Measurements from ENCODE around the gene MRGPRD.

The MRGPRD gene

GRCh38 chr11:68980776-68981065 lies at the start of gene MRGPRD:
Gene MRGPRD (minus strand): TSS chr11:68980986. CDS start chr11:68980986, 0 bp downstream.
- Histone ChIP-seq H3K9ac (ENCODE audit: low read length) (no peak within 1 kb of the TSS), H3K36me3 (ENCODE audit: control insufficient read depth, insufficient read depth, low read length) (no peaks in the 10 kb centered on the region), H3K4me1 (ENCODE audit: control insufficient read depth, insufficient read depth, low read length) (no peaks in the 10 kb centered on the region)

GRCh38 chr11:69030301-69030700 lies 49.5 kb upstream of the MRGPRD start:
- H3K9me3 ChIP-seq (ENCODE audit: control insufficient read depth, low read length) = no peaks in the 10 kb centered on the region
- no peak overlapping the region for H3K4me3 ChIP-seq (ENCODE audit: low read length)
- no peaks in the 10 kb centered on the region for H3K4me1 ChIP-seq (ENCODE audit: control insufficient read depth, insufficient read depth, low read length)
- H3K36me3 ChIP-seq (ENCODE audit: control insufficient read depth, insufficient read depth, low read length) = no peaks in the 10 kb centered on the region
- no peaks in the 10 kb centered on the region for H3K27me3 ChIP-seq (ENCODE audit: control insufficient read depth, insufficient read depth, low read length)
- H3K9ac ChIP-seq (ENCODE audit: low read length) = no peak overlapping the region

More at GRCh38 chr11:68980776-68981065, at the start of gene MRGPRD:
- Histone ChIP-seq H3K9me3 (ENCODE audit: control insufficient read depth, low read length) (no peaks in the 10 kb centered on the region), H3K4me3 (ENCODE audit: low read length) (no peak within 1 kb of the TSS), H3K27me3 (ENCODE audit: control insufficient read depth, insufficient read depth, low read length) (peaks cover 7% of the 10 kb centered on the region)

GRCh38 chr11:69027704-69028372 lies 47.1 kb upstream of the MRGPRD start:
- H3K36me3 ChIP-seq (ENCODE audit: control insufficient read depth, insufficient read depth, low read length) = no peaks in the 10 kb centered on the region
- H3K27me3 ChIP-seq (ENCODE audit: control insufficient read depth, insufficient read depth, low read length) = no peaks in the 10 kb centered on the region
- no peak overlapping the region for H3K4me3 ChIP-seq (ENCODE audit: low read length)
- no peaks in the 10 kb centered on the region for H3K9me3 ChIP-seq (ENCODE audit: control insufficient read depth, low read length)
- H3K9ac ChIP-seq (ENCODE audit: low read length) = no peak overlapping the region
- no peaks in the 10 kb centered on the region for H3K4me1 ChIP-seq (ENCODE audit: control insufficient read depth, insufficient read depth, low read length)

- H3K27me3 ChIP-seq (ENCODE audit: control insufficient read depth, insufficient read depth, low read length) = no peaks in the 10 kb centered on the region
- no peaks in the 10 kb centered on the region for H3K36me3 ChIP-seq (ENCODE audit: control insufficient read depth, insufficient read depth, low read length)
- H3K4me3 ChIP-seq (ENCODE audit: low read length) = no peak overlapping the region
- H3K9ac ChIP-seq (ENCODE audit: low read length) = no peak overlapping the region
- no peaks in the 10 kb centered on the region for H3K4me1 ChIP-seq (ENCODE audit: control insufficient read depth, insufficient read depth, low read length)
- no peaks in the 10 kb centered on the region for H3K9me3 ChIP-seq (ENCODE audit: control insufficient read depth, low read length)
Observed at GRCh38 chr11:69024509-69024908, 43.7 kb upstream of the MRGPRD start.

- Histone ChIP-seq H3K4me3 (ENCODE audit: low read length) (no peak overlapping the region), H3K36me3 (ENCODE audit: control insufficient read depth, insufficient read depth, low read length) (no peaks in the 10 kb centered on the region), H3K4me1 (ENCODE audit: control insufficient read depth, insufficient read depth, low read length) (no peaks in the 10 kb centered on the region), H3K9ac (ENCODE audit: low read length) (no peak overlapping the region), H3K27me3 (ENCODE audit: control insufficient read depth, insufficient read depth, low read length) (no peaks in the 10 kb centered on the region), H3K9me3 (ENCODE audit: control insufficient read depth, low read length) (no peaks in the 10 kb centered on the region)
Observed at GRCh38 chr11:69022260-69022659, 41.5 kb upstream of the MRGPRD start.

- Histone ChIP-seq H3K9ac (ENCODE audit: low read length) (no peak overlapping the region), H3K36me3 (ENCODE audit: control insufficient read depth, insufficient read depth, low read length) (no peaks in the 10 kb centered on the region), H3K9me3 (ENCODE audit: control insufficient read depth, low read length) (no peaks in the 10 kb centered on the region), H3K4me1 (ENCODE audit: control insufficient read depth, insufficient read depth, low read length) (no peaks in the 10 kb centered on the region), H3K27me3 (ENCODE audit: control insufficient read depth, insufficient read depth, low read length) (peaks cover 7% of the 10 kb centered on the region), H3K4me3 (ENCODE audit: low read length) (no peak overlapping the region)
Observed at GRCh38 chr11:69018924-69019323, 38.1 kb upstream of the MRGPRD start.

- no peaks in the 10 kb centered on the region for H3K36me3 ChIP-seq (ENCODE audit: control insufficient read depth, insufficient read depth, low read length)
- H3K4me3 ChIP-seq (ENCODE audit: low read length) = no peak overlapping the region
- H3K9ac ChIP-seq (ENCODE audit: low read length) = no peak overlapping the region
- H3K27me3 ChIP-seq (ENCODE audit: control insufficient read depth, insufficient read depth, low read length) = peaks cover 17% of the 10 kb centered on the region
- H3K4me1 ChIP-seq (ENCODE audit: control insufficient read depth, insufficient read depth, low read length) = peaks cover 7% of the 10 kb centered on the region
- H3K9me3 ChIP-seq (ENCODE audit: control insufficient read depth, low read length) = no peaks in the 10 kb centered on the region
Observed at GRCh38 chr11:69017951-69018350, 37.2 kb upstream of the MRGPRD start.

- Histone ChIP-seq H3K4me1 (ENCODE audit: control insufficient read depth, insufficient read depth, low read length) (peaks cover 22% of the 10 kb centered on the region), H3K9me3 (ENCODE audit: control insufficient read depth, low read length) (no peaks in the 10 kb centered on the region), H3K9ac (ENCODE audit: low read length) (peak overlapping the region; percentile 36), H3K36me3 (ENCODE audit: control insufficient read depth, insufficient read depth, low read length) (no peaks in the 10 kb centered on the region), H3K4me3 (ENCODE audit: low read length) (no peak overlapping the region), H3K27me3 (ENCODE audit: control insufficient read depth, insufficient read depth, low read length) (peaks cover 28% of the 10 kb centered on the region)
Observed at GRCh38 chr11:69014898-69015549, 34.2 kb upstream of the MRGPRD start.

GRCh38 chr11:69014084-69014851 lies 33.5 kb upstream of the MRGPRD start:
- Histone ChIP-seq H3K27me3 (ENCODE audit: control insufficient read depth, insufficient read depth, low read length) (peaks cover 28% of the 10 kb centered on the region), H3K4me1 (ENCODE audit: control insufficient read depth, insufficient read depth, low read length) (peaks cover 30% of the 10 kb centered on the region), H3K36me3 (ENCODE audit: control insufficient read depth, insufficient read depth, low read length) (no peaks in the 10 kb centered on the region), H3K9me3 (ENCODE audit: control insufficient read depth, low read length) (no peaks in the 10 kb centered on the region), H3K9ac (ENCODE audit: low read length) (peak overlapping the region; percentile 36), H3K4me3 (ENCODE audit: low read length) (no peak overlapping the region)

- H3K27me3 ChIP-seq (ENCODE audit: control insufficient read depth, insufficient read depth, low read length) = peaks cover 28% of the 10 kb centered on the region
- peak within 1 kb of the TSS; percentile 65 for H3K9ac ChIP-seq (ENCODE audit: low read length)
- no peaks in the 10 kb centered on the region for H3K9me3 ChIP-seq (ENCODE audit: control insufficient read depth, low read length)
- no peak within 1 kb of the TSS for H3K4me3 ChIP-seq (ENCODE audit: low read length)
- H3K36me3 ChIP-seq (ENCODE audit: control insufficient read depth, insufficient read depth, low read length) = no peaks in the 10 kb centered on the region
- peaks cover 40% of the 10 kb centered on the region for H3K4me1 ChIP-seq (ENCODE audit: control insufficient read depth, insufficient read depth, low read length)
Observed at GRCh38 chr11:69013009-69013951, 32.5 kb upstream of the MRGPRD start, which contains the start of gene MRGPRF. Gene MRGPRF (minus strand): TSS chr11:69013246. CDS start chr11:69009901, 3,345 bp downstream.

- H3K4me3 ChIP-seq (ENCODE audit: low read length) = no peak overlapping the region
- H3K36me3 ChIP-seq (ENCODE audit: control insufficient read depth, insufficient read depth, low read length) = no peaks in the 10 kb centered on the region
- H3K9me3 ChIP-seq (ENCODE audit: control insufficient read depth, low read length) = no peaks in the 10 kb centered on the region
- H3K4me1 ChIP-seq (ENCODE audit: control insufficient read depth, insufficient read depth, low read length) = peaks cover 49% of the 10 kb centered on the region
- peaks cover 28% of the 10 kb centered on the region for H3K27me3 ChIP-seq (ENCODE audit: control insufficient read depth, insufficient read depth, low read length)
- peak overlapping the region; percentile 65 for H3K9ac ChIP-seq (ENCODE audit: low read length)
Observed at GRCh38 chr11:69012092-69013008, 31.6 kb upstream of the MRGPRD start.
